DOHH2 (cell line): Measurements from ENCODE around the gene MUC5B.

Source experiments
- CTCF ChIP-seq: fragments of 200-600 bp; sonication (generic); IDR thresholded peaks from one replicate; pipeline ENCODE4 v1.5.1; 2014; ENCODE audit warnings: antibody characterized with exemption, mild to moderate bottlenecking, low read depth, low read length; ENCODE audit not compliant: poor library complexity, severe bottlenecking
- EZH2phosphoT487 ChIP-seq: fragments of 200-600 bp; sonication (generic); IDR thresholded peaks from 2 replicates; pipeline ENCODE4 v1.6.1; 2017; ENCODE audit warnings: borderline replicate concordance, mild to moderate bottlenecking, antibody characterized with exemption, low read length, moderate library complexity, mixed read lengths

- TF ChIP-seq EZH2phosphoT487 (no peak), CTCF (no peak)
Observed at GRCh38 chr11:1217151-1217550, 5.7 kb upstream of the MUC5B start.
